NK-92 (cell line): ENCODE data around the gene TCF4.
"Not testable (repeated sequence)": the region's sequence is repeated elsewhere in the genome, so short reads cannot be mapped to it uniquely, and the experiment has no call there.

Experiments used
- DNase-seq: peaks from one replicate; lab custom pipeline; 2025; ENCODE audit not compliant: unreplicated experiment; lab: John Stamatoyannopoulos, UW

The TCF4 gene

DNA sequence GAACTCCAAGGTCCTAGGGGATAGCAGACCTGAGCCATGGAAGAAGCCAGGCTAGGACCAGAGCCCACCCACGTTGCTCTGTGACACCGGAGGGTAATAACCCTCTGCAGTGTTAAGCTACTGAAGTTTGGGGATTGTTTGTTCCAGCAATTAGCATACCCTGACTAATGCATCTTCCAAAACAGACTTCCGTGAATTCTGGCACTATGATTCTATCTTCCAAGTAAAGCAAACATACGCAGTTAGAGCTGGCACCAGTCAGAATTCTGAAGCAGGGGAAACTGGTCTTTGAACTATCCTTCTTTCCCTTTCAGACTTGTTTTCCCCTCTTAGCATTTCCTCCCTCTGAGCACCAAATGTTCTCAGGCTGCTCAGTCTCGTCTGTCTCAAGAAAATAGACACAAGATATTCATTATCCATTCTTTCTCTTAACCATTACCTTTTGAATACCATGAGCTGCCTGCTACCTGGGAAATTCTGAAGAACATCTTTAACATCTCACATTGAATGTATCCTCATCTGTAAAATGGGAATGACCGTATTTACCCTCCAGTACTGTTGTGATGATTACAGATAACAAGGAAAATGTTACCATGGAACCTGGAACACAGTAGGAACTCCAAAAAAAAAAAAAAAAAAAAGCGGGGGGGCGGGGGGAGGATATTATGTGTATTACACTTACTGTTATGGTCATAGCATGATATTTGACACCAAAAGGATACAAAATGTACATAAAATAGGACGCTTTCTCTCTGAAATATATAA is 108.2 kb downstream of the TCF4 start:
- DNase-seq: no peak

- no peak for DNase-seq
Observed at GRCh38 chr18:55477860-55478581, 110.0 kb downstream of the TCF4 start.

DNA sequence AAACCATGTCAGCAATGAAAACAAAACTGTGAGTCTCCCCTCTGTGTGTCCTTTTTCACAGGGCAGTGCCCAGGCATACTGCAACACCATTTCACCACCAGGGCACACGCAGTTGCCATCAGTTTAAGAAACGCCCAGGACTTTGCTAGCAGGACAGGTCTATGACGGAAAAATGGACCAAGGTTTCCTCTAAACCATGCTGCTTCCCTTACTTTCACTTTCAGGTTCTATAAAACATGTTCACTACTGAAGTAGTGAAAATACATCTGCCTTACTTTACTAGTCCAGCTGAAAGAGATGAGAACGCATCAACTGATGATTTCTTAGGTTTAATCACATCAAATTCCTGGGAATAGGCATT is 110.5 kb downstream of the TCF4 start:
- DNase-seq: no peak

DNA sequence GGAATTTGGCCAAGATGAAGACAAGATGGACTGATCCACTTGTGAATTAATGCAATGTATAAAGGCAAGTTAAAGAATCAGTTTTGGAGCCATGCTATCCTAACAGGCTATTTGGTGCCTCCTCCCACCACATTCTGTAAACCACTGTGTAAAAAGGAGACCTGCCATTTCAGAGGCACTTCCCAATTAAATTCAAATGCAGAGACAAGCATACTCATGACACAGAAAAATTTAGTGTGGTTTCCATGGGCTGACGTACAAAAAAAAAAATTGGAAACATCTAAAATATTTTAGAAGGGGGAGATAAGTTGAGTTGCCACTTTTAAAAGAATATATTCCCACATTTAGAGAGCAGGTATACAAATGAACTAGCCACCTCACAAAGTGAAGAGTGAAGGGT is 112.1 kb downstream of the TCF4 start:
- DNase-seq: no peak

GRCh38 chr18:55475467-55475866 is 112.5 kb downstream of the TCF4 start:
- DNase-seq: no peak

DNA sequence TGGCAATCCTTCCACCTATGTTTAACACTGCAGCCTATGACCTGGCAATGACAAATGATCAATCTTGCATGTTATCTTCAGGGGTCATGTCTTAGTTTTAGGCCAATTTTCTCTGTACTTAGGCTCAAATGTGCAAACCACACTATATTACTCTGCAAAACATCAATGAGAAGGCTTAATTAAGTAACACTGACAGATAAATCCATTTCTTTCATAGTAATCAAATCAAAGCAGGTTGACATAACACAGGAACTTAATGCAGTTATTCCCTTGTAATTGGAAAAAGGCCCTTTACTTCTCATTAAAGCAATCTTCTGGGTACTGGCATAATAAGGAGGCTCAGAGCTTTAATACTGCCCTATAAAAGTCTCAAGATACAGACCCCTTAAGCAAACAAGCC is 114.4 kb downstream of the TCF4 start:
- no peak for DNase-seq

GRCh38 chr18:55473058-55473457 is 114.9 kb downstream of the TCF4 start:
- DNase-seq: no peak

- DNase-seq: no peak
Observed at GRCh38 chr18:55470826-55471225, 117.2 kb downstream of the TCF4 start.

DNA sequence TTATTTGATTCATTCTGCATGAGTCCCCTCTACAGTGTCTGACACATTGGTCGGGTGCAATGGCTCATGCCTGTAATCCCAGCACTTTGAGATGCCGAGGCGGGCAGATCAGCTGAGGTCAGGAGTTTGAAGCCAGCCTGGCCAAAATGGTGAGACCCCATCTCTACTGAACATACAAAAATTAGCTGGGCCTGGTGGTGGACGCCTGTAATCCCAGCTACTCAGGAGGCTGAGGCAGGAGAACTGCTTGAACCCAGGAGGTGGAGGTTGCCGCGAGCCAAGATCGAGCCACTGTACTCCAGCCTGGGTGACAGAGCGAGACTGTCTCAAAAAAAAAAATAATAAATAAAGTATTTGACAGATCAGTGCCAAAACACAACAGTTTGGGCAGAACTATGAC is 118.9 kb downstream of the TCF4 start:
- DNase-seq: not testable (repeated sequence)

DNA sequence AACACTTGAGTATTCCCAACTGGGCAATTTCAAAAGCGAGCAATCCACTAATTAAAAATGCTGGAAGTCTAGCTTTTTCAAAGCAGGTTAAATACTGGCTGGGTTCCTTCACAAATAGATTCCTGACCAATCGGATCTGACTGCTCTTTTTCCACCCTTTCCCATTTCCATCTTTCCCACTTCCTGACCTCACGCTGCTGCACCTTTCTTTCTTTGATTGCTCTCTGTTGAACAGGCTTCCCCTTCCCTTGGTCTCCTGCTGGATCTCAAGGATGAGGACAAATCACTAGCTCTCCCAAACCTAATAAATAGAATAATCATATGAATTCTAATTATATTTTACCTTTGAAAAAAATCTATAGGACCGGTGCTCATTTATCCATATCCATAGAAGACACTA is 121.2 kb downstream of the TCF4 start:
- DNase-seq: no peak

DNA sequence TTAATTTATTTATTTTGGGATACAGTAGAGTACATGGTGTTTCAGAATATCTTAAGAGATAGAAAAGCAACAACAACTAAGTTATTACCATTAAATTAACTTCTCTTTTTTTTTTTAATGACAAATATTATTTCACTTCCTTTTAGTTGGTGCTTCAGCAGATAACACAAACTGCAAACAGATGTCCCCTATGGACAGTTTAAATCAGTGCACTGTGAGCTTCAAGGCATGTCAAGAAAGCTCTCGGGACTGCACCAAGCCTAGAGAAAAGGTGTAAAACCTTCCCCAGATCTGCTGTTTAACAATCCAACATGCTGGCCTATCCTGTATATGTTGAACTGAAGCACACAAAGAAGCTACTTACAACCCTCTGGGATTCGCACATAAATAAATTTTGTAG is 122.7 kb downstream of the TCF4 start:
- no peak for DNase-seq

- no peak for DNase-seq
Observed at GRCh38 chr18:55464581-55464980, 123.4 kb downstream of the TCF4 start.

DNA sequence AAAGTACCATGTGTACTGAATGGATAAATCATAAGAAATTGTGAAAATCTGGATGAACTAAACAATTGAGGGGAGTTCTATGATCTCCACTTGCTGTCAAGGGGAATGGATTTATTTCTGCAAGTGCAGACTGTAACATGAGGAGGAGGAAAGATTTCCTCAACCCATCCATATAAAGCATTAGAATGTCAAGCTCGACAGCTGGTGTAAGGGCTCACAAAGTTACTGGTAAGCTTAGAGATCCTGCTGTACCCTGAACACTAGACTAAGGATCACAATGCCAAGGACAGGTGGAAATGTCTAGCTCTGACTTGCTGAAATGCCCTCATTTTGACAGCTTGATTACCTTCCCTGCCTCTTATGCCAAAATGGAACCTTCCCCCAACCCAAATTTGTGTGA is 125.3 kb downstream of the TCF4 start:
- no peak for DNase-seq

DNA sequence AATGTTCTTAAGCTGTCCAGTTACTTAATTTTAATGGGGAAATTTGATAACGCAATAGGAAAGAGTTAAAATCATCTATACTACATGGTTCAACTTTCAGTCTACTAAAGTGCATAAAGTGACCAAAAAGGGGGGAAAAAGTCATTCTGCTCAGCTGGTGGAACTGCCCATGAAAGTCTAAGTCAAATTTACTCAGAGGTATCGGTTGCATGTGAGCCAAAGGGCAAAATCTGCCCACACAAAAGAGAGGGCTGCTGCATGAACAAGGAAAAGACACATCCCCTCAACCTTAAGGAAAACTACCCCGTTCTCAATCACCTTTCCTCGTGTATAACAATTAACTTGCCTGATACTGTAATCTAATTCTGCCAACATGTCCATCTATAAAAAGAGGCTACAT is 126.1 kb downstream of the TCF4 start:
- no peak for DNase-seq

DNA sequence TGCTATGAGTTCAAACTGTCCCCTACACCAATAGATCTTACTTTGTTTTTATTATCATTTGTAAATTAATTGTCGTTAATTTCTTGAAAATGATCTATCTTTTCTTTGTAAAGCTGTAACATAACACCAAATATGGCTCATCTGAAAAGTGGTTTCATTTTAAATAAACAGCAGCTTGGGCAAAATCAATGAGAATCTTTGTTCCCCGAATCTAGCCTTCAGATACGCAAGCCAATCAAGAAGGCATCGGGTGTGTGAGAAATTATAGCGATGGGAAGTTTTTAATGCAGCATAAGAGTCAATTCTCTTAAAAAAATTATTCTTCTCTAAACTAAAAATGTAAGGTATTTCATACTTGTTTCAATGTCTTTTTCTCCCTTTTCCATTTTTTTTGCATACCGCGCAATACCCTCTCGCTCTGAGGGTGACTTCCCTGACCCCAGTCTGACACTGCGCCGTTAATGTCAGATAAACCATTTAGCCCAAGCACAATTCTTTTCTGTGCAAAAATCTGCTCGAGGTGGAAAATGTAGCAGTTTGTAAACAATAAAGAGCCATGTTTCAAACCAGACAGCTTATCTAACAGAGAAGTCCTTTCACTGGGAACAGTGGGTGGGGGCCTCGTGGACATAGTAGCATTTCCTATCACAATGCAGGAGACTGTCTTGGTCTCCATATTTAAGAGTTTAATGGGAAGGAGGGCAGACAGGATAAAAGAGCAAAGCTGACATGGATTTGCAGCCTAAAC is 129.4 kb downstream of the TCF4 start:
- no peak for DNase-seq

DNA sequence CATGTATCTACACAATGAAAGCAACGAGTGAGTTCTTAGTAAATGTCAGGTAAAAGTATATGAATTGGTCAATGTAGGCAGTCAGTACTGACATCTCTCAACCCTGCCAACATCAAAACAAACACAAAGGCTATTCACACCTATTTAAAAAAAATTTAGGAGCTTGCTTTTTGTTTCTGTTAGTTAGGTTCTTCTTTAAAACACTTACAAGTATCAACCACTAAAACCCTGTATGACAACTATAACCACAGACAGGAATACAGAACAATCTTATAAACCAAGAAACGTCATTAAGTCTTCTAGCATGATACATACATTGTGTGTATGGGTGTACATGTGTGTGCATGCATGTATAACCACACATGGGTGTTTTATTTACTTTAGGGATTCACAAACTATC is 131.0 kb downstream of the TCF4 start:
- DNase-seq: no peak

DNA sequence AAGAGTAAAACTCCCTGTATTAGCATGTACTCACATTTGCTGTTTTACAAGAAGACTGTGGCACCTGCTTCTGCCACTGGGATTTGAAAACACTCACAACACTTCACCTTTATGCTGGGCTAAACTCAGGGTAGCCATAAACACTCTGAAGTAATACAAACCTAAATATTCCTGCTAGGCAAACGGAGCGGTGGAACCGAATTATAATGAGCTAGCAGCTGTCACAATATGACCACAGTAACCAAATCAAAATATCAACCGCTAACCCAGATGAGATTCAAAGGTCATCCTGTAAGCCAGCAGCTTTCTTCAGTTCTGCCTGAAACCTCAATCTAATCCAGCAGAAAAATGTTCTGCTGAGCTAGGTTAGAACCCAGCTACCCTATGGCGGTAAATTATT is 132.1 kb downstream of the TCF4 start:
- no peak for DNase-seq

DNA sequence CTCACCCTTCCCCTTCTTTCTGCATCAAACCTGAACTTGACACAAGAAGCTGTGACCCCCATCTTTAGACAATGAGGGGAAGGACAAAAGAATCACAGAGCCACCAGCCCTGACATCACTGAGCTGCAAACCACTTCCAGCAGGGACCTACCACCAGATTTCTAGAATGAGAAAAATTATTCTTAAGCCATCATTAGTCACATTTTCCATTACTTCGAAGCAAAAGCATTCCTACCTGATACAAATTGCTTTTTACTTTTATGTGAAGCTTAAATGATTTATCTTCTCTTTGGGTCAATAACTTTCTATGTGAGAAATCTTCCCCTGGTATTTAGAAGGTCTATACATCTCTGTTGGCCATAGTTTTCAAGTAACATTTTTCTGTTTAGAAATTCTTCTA is 134.8 kb downstream of the TCF4 start:
- DNase-seq: no peak

DNA sequence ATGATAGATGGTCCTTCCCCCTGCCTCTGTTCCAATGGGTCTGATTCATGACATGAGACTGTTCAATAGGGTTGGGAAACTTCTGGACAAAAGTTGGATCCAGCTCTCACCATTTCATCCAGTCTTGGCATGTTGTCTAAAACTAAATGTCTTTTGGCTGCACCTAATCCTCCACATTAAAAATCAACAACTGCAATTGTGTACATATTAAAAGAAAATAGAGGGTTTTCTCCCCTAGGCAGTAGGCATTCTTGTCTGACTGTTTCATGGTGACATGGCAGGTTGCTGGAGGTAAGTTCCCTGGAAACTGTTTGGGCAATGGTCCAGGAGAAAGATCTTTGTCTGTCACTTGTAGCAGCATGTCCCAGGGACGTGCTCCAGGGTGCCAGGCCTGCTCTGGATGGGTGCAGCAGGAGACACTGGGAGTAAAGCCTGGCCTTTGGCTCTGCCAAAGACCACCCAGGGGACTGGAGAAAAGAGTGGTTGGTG is 135.8 kb downstream of the TCF4 start:
- no peak for DNase-seq

DNA sequence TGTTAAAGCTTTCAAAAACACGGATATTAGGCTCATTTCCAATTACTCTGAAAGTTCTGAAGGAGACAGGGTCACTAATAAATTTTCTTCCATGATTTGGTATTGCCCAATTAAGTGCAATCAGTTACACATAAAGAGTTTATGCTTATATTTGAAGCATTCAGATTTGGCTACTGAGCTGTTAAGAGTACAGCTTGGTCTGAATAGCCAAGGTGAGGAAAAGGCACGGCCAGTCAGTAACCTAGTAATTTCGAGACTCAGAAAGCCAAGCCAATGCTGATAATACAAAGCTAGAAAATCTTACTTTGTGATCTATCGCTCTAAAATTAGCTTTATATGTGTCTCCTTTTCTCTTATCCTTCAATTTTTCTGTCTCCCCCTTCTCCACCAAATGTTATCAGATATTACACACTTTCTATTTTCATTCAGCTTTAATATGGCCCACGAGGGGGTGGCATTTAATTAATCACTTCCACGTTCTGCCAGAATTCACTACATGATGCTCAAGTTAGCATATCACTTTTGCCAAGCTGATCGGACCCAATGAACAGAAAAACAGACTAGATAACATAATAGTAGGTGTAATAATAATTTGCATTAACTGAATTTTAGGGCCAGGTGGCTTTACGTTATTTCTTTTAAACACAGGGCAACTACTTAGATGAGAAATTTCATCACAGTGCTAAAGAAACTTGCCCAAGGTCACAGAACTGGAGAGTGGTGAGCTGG is 138.4 kb downstream of the TCF4 start:
- no peak for DNase-seq

DNA sequence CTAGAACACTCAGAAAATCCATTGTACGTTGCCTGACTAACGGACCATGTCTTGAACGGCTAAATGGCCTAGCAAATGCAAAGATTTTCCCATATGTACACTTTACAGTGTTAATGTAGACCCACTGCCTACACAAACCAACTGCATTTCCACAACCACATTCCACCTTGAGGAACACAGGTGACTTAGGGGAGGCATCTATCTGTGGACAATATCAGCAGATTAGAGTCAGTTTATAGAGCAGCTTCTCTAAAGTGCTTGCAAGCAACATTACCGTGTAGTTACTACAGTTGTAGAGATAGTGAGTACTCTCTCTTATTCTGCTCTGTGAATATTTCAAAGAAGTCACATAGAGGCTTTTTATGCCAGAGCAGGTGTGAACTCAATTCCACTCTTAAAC is 139.6 kb downstream of the TCF4 start:
- DNase-seq: no peak
